Measurements from ENCODE around the gene JOSD2.
"Not testable (repeated sequence)": the region's sequence is repeated elsewhere in the genome, so short reads cannot be mapped to it uniquely, and the experiment has no call there.

Gene JOSD2

GRCh38 chr19:50475736-50476223 is 35.2 kb downstream of the JOSD2 start:
- DNase-seq (ENCODE audit: low read depth) = no peak

- DNase-seq (ENCODE audit: low read depth) = no peak
Measured at GRCh38 chr19:50475101-50475568, 35.9 kb downstream of the JOSD2 start.

DNA sequence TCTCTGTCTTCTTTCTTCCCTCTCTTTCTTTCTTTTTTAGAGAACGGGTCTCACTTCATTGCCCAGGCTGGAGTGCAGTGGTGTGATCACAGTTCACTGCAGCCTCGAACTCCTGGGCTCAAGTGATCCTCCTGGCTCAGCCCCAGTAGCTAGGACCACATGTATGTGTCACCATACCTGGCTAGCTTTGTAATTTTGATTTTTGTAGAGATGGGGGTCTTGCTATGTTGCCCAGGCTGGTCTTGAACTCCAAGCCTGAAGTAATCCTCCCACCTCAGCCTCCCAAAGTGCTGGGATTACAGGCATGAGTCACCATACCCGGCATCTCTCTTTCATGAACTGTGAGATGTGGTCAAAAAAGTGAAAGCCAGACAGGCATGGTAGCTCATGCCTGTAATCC is 37.7 kb downstream of the JOSD2 start:
- DNase-seq (ENCODE audit: low read depth) = not testable (repeated sequence)

DNA sequence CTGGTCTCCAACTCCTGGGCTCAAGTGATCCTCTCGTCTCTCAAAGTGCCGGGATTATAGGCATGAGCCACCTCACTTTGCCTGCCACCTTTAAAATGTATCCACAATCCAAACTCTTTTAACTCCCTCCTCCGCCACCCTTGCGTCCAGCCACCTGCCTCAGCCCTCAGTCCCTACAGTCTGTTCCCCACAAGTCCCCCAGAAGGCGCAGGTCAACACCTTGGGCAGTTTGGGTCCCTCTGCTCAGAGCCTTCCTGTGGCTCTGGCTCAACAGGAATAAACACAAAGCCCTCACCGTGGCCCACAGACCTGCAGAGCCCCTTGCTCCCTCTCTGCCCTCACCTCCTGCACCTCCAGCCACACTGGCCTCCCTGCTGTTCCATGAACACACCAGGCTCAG is 42.2 kb downstream of the JOSD2 start:
- no peak for DNase-seq (ENCODE audit: low read depth)

- no peak for DNase-seq (ENCODE audit: low read depth)
Measured at GRCh38 chr19:50467566-50467965, 43.4 kb downstream of the JOSD2 start.

DNA sequence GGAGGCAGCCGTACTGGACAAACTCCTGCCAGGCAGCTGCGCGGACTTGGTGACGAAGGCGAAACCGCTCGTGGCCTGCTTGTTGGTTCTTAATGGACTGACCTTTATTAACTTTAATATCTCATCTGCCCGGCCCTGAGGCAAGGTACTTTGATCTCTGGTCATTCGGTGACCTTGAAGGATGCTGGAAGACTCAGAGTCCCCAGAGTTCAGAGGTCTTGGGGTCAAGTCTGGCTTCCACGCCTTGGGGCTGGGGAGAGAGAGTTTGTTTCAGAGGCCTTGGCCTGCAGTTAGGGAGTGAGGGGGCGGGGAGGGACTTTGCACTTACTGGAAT is 44.3 kb downstream of the JOSD2 start:
- DNase-seq (ENCODE audit: low read depth) = no peak

DNA sequence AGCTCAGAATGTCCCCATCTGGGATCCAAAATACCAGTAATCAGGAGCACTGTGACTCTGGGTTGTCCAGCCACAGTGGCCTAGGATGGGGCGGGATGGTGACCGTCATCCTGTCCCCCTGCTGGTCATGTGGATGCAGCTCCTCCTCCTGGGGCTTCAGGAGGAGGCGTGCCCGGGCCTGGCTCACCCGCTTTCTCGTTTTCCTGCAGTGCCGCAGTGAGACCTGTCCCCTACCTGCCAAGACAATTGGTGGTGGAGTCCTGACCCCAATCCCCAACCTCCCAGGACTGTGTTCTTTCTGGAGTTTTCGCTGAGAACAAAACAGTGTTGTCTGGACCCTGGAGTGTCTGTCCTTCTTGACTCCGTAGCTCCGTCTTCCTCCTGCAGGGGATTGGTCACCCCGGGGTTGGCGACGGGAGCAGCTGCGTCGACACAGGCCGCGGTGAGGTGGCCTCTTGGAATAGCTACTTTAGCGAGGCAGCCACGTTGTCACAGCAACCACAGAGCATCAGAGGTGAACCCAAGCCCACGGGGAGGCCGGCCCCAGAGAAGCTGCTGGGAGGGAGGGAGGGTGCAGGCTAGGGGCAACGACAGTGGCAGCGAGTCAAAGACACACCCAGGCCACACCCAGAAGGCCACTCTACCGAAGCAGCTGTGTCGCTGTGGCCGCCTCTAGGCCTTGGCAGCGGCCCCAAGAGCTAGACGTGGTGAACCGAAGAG is 44.8 kb downstream of the JOSD2 start:
- DNase-seq (ENCODE audit: low read depth) = no peak

- no peak for DNase-seq (ENCODE audit: low read depth)
Measured at GRCh38 chr19:50465000-50465399, 46.0 kb downstream of the JOSD2 start.

DNA sequence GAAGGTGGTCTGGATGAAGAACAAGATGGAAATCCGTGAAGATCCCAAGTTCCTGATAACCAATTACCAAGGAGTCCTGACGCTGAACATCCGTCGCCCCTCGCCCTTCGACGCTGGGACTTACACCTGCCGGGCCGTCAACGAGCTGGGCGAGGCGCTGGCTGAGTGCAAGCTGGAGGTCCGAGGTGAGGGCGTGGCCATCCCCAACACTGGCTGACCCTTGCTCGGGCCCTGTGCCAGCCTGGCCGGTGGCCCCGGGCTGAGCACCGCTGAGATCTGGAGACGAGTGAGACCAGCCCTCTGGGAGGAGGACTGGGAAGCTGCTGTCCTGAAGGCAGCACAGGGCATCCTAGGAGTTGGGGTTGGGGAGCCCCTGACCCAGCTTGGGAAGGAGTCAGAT is 46.6 kb downstream of the JOSD2 start:
- no peak for DNase-seq (ENCODE audit: low read depth)

GRCh38 chr19:50462970-50463369 is 48.0 kb downstream of the JOSD2 start:
- no peak for DNase-seq (ENCODE audit: low read depth)

DNA sequence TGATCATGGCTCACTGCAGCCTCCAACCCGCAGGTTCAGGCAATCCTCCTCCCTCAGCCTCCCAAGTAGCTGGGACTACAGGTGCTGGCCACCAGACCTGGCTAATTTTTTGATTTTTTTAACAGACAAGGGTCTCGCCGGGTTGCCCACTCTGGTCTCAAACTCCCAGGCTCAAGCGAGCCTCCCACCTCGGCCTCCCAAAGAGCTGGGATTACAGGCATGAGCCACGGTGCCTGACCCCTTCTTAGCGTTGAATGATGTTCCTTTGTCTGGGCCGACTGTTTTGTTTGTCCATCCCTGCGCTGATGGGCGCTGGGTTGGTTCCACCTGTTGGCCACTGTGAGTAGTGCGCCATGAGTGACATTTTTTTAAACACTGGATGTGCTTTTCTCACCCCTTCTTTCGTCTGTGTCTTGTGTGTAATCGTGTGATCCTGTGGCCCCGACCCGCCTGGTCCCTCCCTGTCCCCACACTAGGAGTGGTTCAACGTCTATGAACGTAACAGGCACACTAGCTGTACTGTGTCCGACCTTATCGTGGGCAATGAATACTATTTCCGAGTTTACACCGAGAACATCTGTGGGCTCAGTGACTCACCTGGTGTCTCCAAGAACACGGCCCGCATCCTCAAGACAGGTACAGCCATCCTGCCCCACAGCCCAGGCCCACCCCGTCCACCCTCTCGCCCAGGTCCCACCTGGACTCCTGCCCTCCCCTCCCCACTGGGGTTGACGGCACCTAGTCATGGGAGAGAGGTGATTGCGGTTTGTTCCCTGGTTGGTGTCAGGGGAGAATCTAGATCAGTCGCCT is 49.7 kb downstream of the JOSD2 start:
- peak; percentile 30 for DNase-seq (ENCODE audit: low read depth)

GRCh38 chr19:50460161-50460765 is 50.7 kb downstream of the JOSD2 start:
- no peak for DNase-seq (ENCODE audit: low read depth)

GRCh38 chr19:50459638-50460037 is 51.4 kb downstream of the JOSD2 start:
- no peak for DNase-seq (ENCODE audit: low read depth)

DNA sequence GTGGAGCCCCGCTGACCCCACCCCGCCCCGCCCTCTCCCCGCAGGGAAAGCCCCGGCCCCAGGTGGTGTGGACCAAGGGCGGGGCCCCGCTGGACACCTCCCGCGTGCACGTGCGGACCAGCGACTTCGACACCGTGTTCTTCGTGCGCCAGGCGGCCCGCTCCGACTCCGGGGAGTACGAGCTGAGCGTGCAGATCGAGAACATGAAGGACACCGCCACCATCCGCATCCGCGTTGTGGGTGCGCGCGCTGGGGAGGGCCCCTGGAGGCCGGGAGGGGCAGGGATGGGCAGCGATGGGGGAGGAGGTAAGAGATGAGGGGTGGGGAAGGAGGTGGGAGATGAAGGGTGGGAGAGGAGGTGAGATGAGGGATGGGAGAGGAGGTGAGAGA is 51.9 kb downstream of the JOSD2 start:
- no peak for DNase-seq (ENCODE audit: low read depth)

- DNase-seq (ENCODE audit: low read depth) = no peak
Measured at GRCh38 chr19:50458396-50459066, 52.5 kb downstream of the JOSD2 start.

DNA sequence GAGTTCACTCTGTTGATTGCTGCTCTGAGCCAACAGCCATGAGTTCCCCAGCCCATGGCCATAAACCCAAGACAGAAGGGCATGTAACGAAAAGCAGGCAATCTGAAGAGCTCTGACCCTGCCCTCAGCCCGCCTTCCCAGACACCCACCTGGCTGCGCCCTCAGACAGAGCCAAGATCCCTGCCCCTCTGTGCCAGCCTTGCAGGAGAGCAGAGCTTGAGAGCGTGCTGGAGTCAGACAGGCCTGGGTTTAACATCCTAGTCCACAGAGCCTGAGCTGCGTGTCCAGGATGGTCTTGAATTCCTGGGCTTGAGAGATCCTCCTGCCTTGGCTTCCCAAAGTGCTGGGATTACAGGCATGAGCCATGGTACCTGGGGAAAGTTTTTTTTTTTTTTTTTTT is 53.7 kb downstream of the JOSD2 start:
- DNase-seq (ENCODE audit: low read depth) = no peak

Measured in GM04504 (cell line).